Ecto neural progenitor cell (in vitro differentiated cells): ENCODE measurements around the gene AGBL5.
"Not testable (repeated sequence)": the region's sequence is repeated elsewhere in the genome, so short reads cannot be mapped to it uniquely, and the experiment has no call there.

ENCODE experiments used
- DNase-seq: peaks from one replicate; pipeline ENCODE4 v3.0.0-alpha.2; 2018; ENCODE audit warnings: low spot score

The AGBL5 gene

GRCh38 chr2:27053321-27053720 lies 1.9 kb downstream of the AGBL5 start:
- DNase-seq = no peak

DNA sequence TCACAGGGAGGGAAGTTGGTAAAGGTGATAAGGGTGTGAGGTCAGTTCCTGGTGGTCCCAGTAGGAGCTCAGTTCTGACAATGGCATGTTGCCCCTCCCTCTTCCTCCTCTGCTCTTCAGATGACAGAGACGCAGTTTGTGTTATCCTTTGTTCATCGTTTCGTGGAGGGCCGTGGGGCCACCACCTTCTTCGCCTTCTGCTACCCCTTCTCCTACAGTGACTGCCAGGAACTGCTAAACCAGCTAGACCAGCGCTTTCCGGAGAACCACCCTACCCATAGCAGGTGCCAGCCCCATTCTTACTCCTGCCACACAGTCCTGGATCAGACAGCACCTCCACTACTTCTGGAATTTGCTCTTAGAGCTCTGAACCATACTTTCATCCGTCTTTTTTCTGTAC lies 2.3 kb downstream of the AGBL5 start:
- DNase-seq = no peak

- DNase-seq = no peak
Observed at GRCh38 chr2:27054721-27055120, 3.3 kb downstream of the AGBL5 start.

- no peak for DNase-seq
Observed at GRCh38 chr2:27057184-27057583, 5.7 kb downstream of the AGBL5 start.

GRCh38 chr2:27058210-27058609 lies 6.7 kb downstream of the AGBL5 start:
- DNase-seq = no peak

DNA sequence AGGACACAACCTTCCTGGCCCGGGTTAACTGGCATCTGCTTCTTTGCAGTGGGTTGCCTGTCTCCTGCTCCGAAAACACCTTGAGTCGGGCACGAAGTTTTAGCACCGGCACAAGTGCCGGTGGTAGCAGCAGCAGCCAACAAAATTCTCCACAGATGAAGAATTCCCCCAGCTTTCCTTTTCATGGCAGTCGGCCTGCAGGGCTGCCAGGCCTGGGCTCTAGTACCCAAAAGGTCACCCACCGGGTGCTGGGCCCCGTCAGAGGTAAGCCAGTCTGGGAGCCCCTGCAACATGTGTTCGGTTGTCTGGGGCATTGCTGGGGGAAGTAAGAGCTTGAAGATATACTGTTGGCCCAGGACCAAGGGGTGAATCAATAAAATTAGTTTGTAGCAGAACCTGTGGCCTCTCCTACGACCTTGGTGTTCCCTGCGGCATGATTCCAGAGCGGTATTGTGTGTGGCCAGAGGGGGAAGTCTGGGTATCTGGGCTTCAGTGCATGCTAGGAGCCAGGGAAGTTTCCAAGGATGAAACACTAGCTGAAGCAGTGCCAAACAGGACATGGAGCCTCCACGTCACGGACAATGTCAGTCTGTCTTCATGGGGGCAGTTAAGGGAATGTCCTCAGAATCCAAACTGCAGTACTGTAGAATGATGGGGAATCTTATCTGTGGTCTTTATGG lies 7.8 kb downstream of the AGBL5 start:
- no peak for DNase-seq

DNA sequence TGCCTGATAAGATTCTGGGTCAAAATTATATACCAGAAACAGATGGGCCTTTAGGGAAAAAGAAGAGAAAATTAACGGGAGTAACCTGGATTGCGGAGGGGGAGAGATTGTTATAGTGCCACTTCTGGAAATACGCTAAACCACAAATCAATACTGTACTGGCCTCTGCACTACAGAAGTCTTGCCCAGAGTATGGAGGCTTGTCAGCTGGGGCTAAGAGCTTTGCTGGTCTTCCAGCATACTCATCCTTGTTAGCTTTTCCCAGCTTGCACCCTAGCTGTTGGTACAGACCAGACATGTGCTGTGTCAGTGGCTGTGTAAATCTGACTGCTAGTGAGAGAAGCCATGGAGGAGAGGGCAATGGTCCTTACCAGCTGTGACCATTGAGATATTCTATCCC lies 8.9 kb downstream of the AGBL5 start:
- DNase-seq = no peak

DNA sequence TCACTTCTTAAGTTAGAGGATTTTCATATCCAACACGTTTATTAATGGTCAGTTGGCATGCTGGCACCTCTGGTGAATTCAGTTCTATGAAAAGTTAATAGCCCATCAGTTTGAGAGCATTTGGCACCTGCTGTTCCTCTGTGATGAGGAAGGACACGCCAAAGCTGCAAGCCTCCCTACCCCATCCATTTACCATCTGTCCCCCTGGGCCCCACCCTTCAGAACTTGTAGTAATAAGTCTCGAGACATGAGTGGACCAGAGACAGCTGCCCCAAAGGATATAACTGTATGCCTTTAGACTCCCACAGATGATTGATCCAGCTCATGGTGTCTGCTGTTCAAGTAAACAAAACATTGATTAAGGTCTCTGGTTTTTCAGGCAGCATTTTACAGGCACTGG lies 13.7 kb downstream of the AGBL5 start:
- no peak for DNase-seq

DNA sequence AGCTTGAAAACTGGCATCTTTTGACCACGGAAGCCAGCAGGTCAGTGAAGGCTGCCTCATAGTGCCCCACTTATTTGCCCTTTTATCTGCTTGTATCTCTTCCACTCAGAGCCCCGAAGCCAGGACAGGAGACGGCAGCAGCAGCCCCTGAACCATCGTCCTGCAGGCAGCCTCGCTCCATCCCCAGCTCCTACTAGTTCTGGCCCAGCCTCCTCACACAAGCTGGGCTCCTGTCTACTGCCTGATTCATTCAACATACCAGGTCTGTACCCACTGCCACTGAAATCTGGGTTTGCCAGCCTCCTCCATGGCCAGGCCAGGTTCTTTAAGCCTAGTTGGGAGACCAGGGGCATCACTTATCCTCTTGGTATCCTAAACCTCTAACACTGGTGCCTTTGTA lies 15.9 kb downstream of the AGBL5 start:
- DNase-seq = no peak

- DNase-seq = no peak
Observed at GRCh38 chr2:27069436-27069835, 18.0 kb downstream of the AGBL5 start.

- no peak for DNase-seq
Observed at GRCh38 chr2:27069961-27070618, 18.6 kb downstream of the AGBL5 start.

DNA sequence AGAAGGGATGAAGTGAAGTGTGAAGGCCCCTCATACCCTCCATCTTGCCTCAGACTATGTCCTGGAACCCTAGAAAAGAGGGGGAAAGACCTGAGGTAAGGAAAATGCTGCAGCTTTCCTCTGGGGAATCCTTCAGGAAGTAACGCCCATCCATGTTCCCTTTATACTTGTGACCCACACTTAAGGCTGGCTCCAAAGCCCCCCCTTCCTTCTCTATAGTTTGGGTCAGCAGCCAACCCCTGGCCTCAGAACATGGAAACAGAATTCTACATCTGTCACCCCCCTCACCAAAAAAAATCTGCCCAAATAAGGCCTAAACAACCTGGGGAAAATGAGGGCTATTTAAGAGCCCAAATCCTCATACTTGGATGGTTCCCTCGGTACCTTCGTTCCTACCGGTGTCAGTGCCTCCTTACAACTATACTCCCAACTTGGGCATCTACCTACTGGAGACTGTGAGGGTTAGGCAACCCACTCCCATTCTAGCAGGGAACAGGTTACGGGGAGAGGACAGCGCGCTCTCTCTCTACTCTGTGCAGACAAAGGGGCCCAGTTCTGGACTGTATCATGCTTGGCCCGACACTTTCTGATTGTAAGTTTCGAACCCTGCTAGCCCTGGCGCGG lies 19.3 kb downstream of the AGBL5 start:
- DNase-seq = no peak

DNA sequence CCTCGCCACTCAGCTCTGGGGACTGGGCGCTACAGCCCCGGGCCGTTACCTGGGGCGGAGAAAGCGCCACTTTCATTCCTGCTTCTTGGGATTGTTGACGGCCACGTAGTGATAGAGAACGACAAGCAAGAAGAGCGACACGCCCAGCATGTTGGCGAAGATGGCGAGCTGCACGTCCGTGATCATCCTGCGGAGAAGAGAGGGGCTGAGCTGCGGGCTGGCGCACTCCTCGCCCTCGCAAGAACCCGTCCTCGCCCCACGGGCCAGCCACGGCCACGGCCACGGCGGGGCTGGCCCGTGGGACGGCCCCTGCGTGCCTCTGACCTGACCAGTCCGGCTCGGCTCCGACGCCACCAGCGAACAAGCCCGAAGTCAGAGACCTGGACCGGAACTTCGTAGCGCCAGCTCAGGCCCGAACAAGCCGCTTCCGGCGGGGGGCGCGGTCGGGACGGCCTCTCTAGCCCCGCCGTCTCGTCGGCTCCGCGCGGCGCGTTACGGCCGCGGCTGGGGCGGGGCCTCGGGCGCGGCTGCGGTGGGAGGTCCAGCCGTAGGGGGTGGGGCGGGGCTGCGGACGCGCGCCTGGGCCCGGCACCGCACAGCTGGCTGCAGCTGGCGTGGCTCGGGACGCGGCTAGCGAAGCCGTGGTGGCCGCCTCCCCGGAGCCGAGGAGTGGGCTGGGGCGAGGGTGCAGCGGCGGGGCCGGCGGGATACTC lies 20.0 kb downstream of the AGBL5 start, which contains the start of gene OST4:
Gene OST4 (minus strand): TSS at position 378 of the 713 bp plus-strand sequence.
- peak; percentile 94 for DNase-seq

DNA sequence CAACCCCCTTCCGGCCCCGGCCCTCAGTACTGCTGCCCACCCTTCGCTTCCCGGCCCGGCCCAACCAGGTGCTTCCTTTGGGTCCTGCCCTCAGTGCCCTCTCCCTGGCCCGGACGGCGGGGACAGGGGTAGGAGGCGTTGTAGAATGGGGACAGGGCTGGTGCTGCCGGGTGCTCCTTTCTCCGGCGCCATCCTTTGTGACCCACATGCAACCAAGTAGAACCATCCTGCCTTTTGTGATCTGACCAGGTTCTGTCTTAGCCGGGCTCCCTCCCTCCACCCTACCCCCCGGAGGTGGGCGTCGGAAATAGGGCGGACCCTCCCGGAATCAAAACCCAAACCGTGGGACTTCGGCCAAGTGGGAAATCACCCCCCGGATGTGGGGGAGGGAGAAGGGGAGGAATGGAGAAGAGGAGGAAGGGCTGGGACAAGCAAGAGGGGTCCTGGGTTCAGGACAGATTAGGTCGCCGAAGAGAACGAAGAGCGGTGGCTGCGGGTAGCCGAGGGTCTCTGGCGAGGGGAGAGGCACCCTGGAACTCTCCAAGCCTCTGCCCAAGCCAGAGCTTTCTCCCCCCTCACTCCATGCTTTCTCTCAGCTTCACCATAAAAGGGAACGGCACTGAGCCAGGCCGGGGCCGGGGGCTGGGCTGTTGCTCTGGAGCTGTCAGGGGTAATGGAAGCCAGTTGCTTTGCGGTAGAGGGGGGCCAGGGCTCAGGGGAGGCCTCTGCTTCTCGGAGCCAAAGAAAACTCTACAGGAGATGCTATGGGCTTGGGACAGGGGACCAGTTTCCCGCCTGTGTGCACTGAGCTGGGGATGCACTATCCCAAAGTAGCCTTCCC lies 20.7 kb downstream of the AGBL5 start:
- DNase-seq = peak; percentile 75

- no peak for DNase-seq
Observed at GRCh38 chr2:27072920-27073319, 21.5 kb downstream of the AGBL5 start.

GRCh38 chr2:27073782-27074181 lies 22.3 kb downstream of the AGBL5 start:
- no peak for DNase-seq

DNA sequence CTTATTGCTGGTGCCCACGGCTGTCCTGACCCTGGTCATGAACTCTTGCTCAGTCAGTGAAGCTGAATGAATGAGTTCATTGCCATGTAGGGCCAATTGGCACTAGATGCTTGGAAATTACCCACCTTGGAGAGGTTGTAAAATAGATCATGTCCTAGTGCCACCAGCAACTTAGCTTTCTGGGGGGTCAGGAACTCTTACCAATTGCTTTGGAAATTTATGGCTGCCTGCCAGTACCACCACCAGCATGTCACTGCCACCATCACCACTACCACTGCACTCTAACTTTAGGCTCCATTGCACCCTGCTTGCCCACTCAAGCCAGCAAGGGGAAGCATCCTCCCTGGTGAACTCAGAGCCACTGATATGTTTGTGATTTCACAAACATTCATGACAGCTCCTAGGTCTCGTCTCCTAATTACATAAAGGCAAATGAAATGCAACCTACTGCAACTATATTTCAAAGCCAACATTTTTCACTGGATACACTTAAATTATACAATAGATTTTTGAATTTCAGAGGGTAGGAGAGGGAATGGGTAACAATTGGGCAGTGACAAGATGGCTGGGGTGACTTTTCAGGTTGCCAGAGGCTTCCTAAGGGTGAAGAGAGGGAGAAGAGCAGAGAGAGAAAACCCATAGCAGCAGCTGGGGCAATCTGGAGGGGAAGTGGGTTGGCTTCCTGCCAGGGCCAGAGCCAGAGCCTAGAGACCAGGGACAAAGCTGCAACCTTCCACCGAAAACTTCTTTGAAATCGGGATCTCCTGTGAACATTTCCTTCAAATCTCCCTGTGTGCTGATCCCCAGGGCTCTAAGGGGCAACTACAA lies 23.5 kb downstream of the AGBL5 start:
- no peak for DNase-seq

GRCh38 chr2:27075566-27075871 lies 24.1 kb downstream of the AGBL5 start:
- DNase-seq = not testable (repeated sequence)

- no peak for DNase-seq
Observed at GRCh38 chr2:27076323-27076722, 24.9 kb downstream of the AGBL5 start.

DNA sequence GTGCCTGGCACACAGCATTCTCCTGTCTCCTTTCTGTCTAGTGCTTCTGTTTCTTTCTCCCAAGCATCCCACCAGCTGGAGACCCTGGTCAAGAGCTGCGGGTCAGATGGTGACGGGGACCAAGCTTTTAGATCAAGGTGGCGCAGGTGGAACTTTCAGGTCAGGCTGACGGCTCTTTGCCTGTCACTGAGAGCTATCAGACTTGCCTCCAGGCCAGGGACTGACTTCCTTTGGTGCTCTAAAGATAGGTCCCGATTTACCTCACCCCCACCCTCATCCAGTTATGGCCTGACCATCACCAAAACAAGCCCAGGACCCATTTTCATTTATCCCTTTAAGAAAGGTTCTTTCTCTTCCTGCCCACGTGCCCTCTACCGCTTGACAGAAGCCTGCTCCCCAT lies 25.8 kb downstream of the AGBL5 start:
- no peak for DNase-seq
